NCI-H128 (cell line): ENCODE measurements around the gene CCSER2.
"Not testable (repeated sequence)": the region's sequence is repeated elsewhere in the genome, so short reads cannot be mapped to it uniquely, and the experiment has no call there.

Experiments
- DNase-seq: peaks from one replicate; lab custom pipeline; 2025; ENCODE audit not compliant: unreplicated experiment; lab: John Stamatoyannopoulos, UW

CCSER2 gene, protein sequence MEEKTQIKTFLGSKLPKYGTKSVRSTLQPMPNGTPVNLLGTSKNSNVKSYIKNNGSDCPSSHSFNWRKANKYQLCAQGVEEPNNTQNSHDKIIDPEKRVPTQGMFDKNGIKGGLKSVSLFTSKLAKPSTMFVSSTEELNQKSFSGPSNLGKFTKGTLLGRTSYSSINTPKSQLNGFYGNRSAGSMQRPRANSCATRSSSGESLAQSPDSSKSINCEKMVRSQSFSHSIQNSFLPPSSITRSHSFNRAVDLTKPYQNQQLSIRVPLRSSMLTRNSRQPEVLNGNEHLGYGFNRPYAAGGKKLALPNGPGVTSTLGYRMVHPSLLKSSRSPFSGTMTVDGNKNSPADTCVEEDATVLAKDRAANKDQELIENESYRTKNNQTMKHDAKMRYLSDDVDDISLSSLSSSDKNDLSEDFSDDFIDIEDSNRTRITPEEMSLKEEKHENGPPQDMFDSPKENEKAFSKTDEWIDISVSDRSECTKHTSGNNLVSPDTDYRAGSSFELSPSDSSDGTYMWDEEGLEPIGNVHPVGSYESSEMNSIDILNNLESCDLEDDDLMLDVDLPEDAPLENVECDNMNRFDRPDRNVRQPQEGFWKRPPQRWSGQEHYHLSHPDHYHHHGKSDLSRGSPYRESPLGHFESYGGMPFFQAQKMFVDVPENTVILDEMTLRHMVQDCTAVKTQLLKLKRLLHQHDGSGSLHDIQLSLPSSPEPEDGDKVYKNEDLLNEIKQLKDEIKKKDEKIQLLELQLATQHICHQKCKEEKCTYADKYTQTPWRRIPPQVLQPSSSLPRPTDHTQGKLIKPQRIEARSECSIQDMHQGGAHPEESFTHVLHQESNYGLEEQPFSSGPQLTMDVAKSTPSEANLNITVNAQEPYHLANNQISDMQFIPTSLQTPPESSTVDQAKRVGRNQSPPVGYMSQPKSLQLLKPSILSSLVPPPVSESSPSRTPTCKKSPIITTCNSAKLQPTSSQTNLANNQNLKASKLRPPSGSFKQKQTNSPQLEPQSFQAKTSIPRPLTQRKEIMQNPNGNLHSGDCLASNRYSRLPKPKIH

GRCh38 chr10:84328418-84329195, at the start of gene CCSER2:
CCSER2 (plus strand) TSS chr10:84328589; CDS start chr10:84371053, 42,464 bp downstream.
- DNase-seq = peak; percentile 51

GRCh38 chr10:84279876-84280475, 48.4 kb upstream of the CCSER2 start:
- not testable (repeated sequence) for DNase-seq

DNA sequence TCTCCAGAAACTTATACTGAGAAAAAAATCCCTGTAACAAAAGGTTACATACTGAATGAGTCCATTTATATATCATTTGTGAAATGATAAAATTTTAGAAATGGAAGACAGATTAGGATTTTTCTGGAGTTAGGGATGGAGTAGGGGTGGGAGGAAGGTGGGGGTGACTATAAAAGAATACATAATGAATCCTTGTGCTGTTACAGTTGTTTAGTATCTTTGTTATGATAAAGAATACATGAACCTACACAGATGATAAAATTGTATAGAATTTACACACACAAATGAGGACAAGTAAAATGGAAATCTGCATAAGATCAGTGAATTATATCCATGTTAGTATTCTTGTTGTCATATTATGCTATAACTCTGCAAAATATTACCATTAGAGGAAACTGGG, 41.7 kb upstream of the CCSER2 start:
- DNase-seq = no peak

- DNase-seq = no peak
Measured at GRCh38 chr10:84288151-84288550, 40.2 kb upstream of the CCSER2 start.

- no peak for DNase-seq
Measured at GRCh38 chr10:84289521-84290200, 38.7 kb upstream of the CCSER2 start.

GRCh38 chr10:84290235-84290634, 38.2 kb upstream of the CCSER2 start:
- no peak for DNase-seq

GRCh38 chr10:84291384-84291783, 37.0 kb upstream of the CCSER2 start:
- DNase-seq = no peak

DNA sequence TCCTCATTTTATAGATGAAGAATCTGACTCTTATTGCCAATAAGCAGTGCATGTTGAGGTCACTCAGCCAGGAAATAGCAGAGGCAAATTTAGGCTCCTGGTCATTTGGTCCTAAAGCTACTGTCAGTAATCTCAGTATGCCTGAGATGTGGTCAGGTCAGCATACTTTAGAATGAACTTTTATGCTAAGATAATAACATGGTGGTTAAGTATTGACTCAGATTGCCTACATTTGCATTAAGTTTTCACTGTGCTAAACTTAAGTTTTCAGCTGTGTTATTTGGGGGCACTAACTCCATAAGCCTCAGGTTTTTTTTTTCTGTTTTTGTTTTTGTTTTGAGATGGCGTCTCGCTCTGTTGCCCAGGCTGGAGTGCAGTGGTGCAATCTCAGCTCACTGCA, 35.9 kb upstream of the CCSER2 start:
- DNase-seq = no peak

DNA sequence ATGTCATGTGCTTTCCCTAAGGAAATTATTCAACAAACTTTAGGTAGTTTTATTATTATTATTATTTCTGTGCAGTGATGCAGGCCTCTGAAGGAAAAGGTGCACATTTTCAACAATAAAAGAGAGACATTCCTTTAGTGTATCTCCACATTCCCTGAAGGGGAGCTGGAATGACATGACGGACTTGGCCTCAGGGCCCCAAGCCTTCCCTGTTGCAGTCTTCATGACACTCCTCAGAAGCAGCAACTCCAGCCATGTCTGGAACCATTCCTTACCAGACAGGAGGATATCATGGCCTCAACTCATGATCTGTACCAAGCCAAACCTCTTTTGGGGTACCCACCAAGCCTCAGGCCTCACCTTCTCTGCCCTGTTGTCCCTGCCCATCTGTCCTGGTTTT, 35.2 kb upstream of the CCSER2 start:
- DNase-seq = no peak

DNA sequence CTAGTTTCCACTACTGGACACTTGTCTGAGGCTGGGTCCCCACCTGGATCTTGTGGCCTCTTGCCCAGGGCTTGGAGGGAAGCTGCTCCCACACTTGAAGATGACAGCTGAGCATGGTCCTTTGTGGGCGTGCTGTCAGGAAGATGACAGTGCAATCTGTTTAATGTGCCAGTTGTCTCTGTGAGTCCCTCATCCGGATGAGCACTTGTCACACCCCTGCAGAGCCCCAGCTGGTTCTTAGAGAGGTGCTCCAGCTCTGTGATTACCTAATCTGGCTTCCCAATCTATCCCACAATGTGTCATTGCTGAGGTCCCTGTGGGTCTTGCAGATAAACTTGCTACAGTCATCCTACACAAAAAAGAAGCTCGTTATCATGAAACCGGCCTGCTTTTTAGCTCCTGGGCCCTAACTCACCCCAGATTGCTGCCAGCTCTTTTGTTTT, 34.8 kb upstream of the CCSER2 start:
- DNase-seq = no peak

DNA sequence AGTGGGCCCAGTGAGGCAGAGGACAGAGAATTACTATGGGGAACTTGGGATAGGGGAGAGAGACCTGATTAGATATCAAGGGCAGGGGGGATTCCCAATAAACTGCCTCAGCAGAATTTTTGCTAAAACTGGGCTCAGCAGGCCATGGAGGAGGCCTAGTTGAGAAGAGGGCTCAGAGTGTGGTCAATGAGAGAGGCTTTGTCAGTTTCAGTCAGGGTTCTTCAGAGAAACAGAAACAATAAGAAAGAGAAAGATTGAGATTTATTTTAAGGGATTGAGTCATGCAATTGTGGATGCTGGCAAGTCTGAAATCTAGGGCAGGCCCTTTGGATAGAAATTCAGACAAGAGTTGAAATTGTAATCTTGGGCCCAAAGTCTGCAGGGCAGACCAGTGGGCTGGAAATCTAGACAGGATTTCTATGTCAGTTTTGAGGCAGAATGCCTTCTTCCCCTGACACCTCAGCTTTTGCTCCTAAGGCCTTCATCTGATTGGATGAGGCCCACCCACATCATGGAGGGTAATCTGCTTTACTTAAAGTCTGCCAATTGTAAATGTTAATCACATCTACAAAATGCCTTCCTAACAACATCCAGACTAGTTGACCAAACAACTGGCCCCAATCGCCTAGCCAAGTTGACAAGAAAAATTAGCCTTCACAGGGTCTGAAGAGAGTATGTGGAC, 33.5 kb upstream of the CCSER2 start:
- DNase-seq = no peak

- no peak for DNase-seq
Measured at GRCh38 chr10:84296091-84296981, 32.1 kb upstream of the CCSER2 start.

GRCh38 chr10:84298057-84298456, 30.3 kb upstream of the CCSER2 start:
- no peak for DNase-seq

GRCh38 chr10:84302223-84302622, 26.2 kb upstream of the CCSER2 start:
- DNase-seq = no peak

DNA sequence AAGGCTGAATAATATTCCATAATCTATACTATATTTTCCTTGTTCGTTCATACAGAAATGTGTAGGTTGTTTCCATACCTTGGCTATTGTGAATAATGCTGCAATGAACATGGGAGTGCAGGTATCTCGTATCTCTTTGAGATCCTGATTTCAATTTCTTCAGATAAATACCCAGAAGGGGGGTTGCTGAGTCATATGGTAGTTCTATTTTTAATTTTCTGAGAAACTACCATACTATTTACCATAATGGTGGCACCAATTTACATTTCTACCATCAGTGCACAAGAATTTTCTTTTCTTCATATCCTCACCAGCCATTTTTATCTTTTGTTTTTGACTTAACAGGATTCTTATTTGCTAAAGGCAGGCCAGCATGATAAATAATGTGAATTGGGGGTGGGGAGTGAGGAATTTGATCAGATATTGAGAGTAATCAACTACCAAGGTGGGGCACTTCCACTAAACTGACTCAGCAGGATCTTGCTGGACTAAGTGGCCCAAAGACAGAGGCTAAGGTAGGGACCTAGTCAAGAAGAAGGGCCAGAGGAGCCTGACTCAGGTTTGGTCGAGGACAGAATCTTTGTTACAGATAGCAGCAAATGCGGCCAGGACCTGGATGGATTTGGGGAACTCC, 21.5 kb upstream of the CCSER2 start:
- no peak for DNase-seq

- DNase-seq = no peak
Measured at GRCh38 chr10:84308021-84308420, 20.4 kb upstream of the CCSER2 start.

GRCh38 chr10:84308481-84309304, 19.7 kb upstream of the CCSER2 start:
- no peak for DNase-seq
